ENCODE measurements around the gene AGTPBP1. TPM values are rescaled to one million over a fixed set of nuclear protein-coding genes. Genes with fewer than 3 reads are reported as not detected.
A peak's percentile ranks its signal among the peaks of the same experiment; 100 is the strongest.
"Not testable (repeated sequence)": the region's sequence is repeated elsewhere in the genome, so short reads cannot be mapped to it uniquely, and the experiment has no call there.

AGTPBP1 gene, protein sequence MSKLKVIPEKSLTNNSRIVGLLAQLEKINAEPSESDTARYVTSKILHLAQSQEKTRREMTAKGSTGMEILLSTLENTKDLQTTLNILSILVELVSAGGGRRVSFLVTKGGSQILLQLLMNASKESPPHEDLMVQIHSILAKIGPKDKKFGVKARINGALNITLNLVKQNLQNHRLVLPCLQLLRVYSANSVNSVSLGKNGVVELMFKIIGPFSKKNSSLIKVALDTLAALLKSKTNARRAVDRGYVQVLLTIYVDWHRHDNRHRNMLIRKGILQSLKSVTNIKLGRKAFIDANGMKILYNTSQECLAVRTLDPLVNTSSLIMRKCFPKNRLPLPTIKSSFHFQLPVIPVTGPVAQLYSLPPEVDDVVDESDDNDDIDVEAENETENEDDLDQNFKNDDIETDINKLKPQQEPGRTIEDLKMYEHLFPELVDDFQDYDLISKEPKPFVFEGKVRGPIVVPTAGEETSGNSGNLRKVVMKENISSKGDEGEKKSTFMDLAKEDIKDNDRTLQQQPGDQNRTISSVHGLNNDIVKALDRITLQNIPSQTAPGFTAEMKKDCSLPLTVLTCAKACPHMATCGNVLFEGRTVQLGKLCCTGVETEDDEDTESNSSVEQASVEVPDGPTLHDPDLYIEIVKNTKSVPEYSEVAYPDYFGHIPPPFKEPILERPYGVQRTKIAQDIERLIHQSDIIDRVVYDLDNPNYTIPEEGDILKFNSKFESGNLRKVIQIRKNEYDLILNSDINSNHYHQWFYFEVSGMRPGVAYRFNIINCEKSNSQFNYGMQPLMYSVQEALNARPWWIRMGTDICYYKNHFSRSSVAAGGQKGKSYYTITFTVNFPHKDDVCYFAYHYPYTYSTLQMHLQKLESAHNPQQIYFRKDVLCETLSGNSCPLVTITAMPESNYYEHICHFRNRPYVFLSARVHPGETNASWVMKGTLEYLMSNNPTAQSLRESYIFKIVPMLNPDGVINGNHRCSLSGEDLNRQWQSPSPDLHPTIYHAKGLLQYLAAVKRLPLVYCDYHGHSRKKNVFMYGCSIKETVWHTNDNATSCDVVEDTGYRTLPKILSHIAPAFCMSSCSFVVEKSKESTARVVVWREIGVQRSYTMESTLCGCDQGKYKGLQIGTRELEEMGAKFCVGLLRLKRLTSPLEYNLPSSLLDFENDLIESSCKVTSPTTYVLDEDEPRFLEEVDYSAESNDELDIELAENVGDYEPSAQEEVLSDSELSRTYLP
- 10 to 100 TPM; 13.0 to 18.8 TPM for total RNA-seq

DNA sequence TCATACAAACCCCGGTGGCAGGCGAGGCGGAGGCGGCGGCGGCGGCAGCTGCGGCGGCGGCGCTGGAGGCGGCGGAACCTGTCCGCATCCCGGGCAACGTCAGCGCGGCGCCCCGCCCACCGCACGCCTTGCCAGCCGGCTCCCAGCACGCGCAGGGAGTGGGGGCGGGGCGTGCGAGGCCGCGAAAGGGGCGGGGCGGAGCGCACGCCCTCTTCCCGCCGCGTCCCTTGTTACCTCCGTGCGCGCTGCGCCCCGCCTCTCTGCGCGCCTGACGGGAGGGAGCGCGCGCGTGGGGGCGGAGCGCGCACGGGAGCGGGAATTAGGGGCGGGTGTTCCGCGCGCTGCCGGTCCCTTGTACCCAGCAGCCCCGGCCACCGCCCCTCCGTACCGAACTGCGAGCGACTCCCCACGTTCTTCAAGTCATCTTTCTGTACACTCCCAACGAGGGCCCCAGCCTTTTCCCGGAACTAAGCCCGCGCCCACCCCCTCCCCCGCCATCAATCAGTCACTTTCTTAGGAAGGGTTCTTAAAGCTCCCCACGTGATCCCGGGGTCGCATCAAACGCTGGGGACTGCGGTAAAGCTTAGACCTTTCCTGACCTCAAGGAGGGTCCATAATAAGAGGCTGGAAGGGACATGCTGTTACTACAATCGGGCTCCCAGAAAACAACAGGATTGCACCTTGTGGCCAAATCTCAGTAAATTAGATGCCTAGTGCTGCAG is at the start of gene AGTPBP1:
TSS of gene AGTPBP1 (minus strand) at position 80 of the 722 bp plus-strand sequence. CDS start 29,421 bp downstream, outside the sequence.
- no peaks in the 10 kb centered on the region for H3K9me3 ChIP-seq
- peak; percentile 96 for ATAC-seq
- H3K27ac ChIP-seq: peak within 1 kb of the TSS; percentile 76 to 97 (median 90)
- peak; percentile 97 to 99 (median 97) for DNase-seq
- intact Hi-C loops (cut with DNase I): no loop called here
- H3K4me3 ChIP-seq: peak within 1 kb of the TSS; percentile 73 to 83
- 0 to 1% methylated on average over 38 to 47 of the region's 77 CpGs for WGBS, 2 donors
- H3K36me3 ChIP-seq (replicated peaks in 1 of 2; ENCODE audit: insufficient read depth in 1 of 2, low read depth in 2 of 2): no peaks in the 10 kb centered on the region
- H3K4me1 ChIP-seq: peaks cover 6% of the 10 kb centered on the region
- H3K27me3 ChIP-seq: no peaks in the 10 kb centered on the region
- TF ChIP-seq, protein P1, sequence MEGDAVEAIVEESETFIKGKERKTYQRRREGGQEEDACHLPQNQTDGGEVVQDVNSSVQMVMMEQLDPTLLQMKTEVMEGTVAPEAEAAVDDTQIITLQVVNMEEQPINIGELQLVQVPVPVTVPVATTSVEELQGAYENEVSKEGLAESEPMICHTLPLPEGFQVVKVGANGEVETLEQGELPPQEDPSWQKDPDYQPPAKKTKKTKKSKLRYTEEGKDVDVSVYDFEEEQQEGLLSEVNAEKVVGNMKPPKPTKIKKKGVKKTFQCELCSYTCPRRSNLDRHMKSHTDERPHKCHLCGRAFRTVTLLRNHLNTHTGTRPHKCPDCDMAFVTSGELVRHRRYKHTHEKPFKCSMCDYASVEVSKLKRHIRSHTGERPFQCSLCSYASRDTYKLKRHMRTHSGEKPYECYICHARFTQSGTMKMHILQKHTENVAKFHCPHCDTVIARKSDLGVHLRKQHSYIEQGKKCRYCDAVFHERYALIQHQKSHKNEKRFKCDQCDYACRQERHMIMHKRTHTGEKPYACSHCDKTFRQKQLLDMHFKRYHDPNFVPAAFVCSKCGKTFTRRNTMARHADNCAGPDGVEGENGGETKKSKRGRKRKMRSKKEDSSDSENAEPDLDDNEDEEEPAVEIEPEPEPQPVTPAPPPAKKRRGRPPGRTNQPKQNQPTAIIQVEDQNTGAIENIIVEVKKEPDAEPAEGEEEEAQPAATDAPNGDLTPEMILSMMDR (IDR thresholded peaks at IDR 0.05): peak in 3 of 7 experiments; percentile 16 to 33 (median 27)
- peak in 2 of 3 donors; percentile 49 to 55 for TF ChIP-seq POLR2A (IDR thresholded peaks at IDR 0.05)

- not testable (repeated sequence) for DNase-seq
Observed at GRCh38 chr9:85786116-85786515, 44.4 kb upstream of the AGTPBP1 start.

DNA sequence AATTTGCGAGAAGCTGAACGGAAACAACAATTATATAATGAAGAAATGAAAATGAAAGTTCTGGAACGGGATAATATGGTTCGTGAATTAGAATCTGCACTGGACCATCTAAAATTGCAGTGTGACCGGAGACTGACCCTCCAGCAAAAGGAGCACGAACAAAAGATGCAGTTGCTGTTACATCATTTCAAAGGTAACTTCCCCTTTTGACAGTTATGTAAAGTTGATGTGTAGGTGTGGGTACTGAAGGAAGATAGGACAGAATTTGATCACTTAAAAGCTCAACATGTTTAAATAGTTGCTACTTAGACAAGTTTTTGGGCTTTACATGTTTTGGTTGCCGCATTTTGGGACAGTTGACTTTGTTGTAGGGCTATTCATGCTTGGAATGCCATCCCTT is 32.1 kb upstream of the AGTPBP1 start:
- not testable (repeated sequence) for H3K27ac ChIP-seq; ATAC-seq; H3K36me3 ChIP-seq (replicated peaks in 1 of 2; ENCODE audit: insufficient read depth in 1 of 2, low read depth in 2 of 2); H3K27me3 ChIP-seq; H3K9me3 ChIP-seq; DNase-seq; H3K4me1 ChIP-seq; H3K4me3 ChIP-seq
- intact Hi-C loops (cut with DNase I): loop anchor here (10.0 kb wide), 1 partner anchor 69 kb away; no protein-coding TSS in a partner anchor
- WGBS, 2 donors: 73 to 84% methylated on average over 7 of the region's 7 CpGs

More at GRCh38 chr9:85786116-85786515, 44.4 kb upstream of the AGTPBP1 start:
- H3K27me3 ChIP-seq; H3K4me1 ChIP-seq; H3K9me3 ChIP-seq; H3K4me3 ChIP-seq; H3K36me3 ChIP-seq (replicated peaks in 1 of 2; ENCODE audit: insufficient read depth in 1 of 2, low read depth in 2 of 2); intact Hi-C loops (cut with DNase I); H3K27ac ChIP-seq: not testable (repeated sequence)
- TF ChIP-seq, protein P1 (IDR thresholded peaks at IDR 0.05): peak in 4 of 7 experiments; percentile 7 to 27 (median 16)
- peak; percentile 59 for ATAC-seq
- WGBS, 2 donors: 4 to 5% methylated on average over 7 of the region's 7 CpGs

DNA sequence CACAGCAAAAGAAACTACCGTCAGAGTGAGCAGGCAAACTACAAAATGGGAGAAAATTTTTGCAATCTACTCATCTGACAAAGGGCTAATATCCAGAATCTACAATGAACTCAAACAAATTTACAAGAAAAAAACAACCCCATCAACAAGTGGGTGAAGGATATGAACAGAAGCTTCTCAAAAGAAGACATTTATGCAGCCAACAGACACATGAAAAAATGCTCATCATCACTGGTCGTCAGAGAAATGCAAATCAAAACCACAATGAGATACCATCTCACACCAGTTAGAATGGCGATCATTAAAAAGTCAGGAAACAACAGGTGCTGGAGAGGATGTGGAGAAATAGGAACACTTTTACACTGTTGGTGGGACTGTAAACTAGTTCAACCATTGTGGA is 20.0 kb upstream of the AGTPBP1 start:
- intact Hi-C loops (cut with DNase I); H3K27ac ChIP-seq; H3K36me3 ChIP-seq (replicated peaks in 1 of 2; ENCODE audit: insufficient read depth in 1 of 2, low read depth in 2 of 2); H3K27me3 ChIP-seq; ATAC-seq; H3K9me3 ChIP-seq; DNase-seq; H3K4me1 ChIP-seq; H3K4me3 ChIP-seq: not testable (repeated sequence)
- 69 to 77% methylated on average over 3 of the region's 3 CpGs for WGBS, 2 donors

DNA sequence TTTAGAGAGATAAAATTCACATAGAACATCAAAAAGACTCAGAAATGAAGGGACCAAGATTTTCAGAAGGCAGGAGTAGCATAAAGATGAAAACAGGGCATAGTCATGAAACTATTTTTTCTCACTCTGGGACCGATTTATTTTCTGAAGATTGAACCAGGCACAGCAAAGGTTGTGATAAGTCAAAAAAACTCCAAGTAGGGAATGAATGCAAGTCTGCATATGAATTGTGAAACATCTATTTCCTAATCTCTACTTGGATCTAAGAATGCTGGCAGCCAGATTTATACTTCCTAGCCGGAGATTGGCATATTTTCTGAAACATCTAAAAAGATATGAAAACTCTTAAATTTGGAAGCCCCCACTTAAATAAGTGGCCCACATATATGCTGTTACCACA is 16.0 kb upstream of the AGTPBP1 start:
- H3K27ac ChIP-seq; DNase-seq; H3K4me3 ChIP-seq; H3K36me3 ChIP-seq (replicated peaks in 1 of 2; ENCODE audit: insufficient read depth in 1 of 2, low read depth in 2 of 2); H3K27me3 ChIP-seq; ATAC-seq; H3K9me3 ChIP-seq; intact Hi-C loops (cut with DNase I); H3K4me1 ChIP-seq: not testable (repeated sequence)
- WGBS, 2 donors: 59 to 92% methylated on average over 2 of the region's 2 CpGs

GRCh38 chr9:85756216-85756615 is 14.5 kb upstream of the AGTPBP1 start:
- not testable (repeated sequence) for ATAC-seq, H3K27ac ChIP-seq, H3K9me3 ChIP-seq

More at GRCh38 chr9:85756216-85756615, 14.5 kb upstream of the AGTPBP1 start:
- DNase-seq; intact Hi-C loops (cut with DNase I); H3K27me3 ChIP-seq; H3K4me3 ChIP-seq; H3K4me1 ChIP-seq; H3K36me3 ChIP-seq (replicated peaks in 1 of 2; ENCODE audit: insufficient read depth in 1 of 2, low read depth in 2 of 2): not testable (repeated sequence)
- WGBS, 2 donors: 83 to 89% methylated on average over 1 of the region's 1 CpG
